OCI-LY3 (cell line): Measurements from ENCODE around the gene POLG2.
"Not testable (repeated sequence)": the region's sequence is repeated elsewhere in the genome, so short reads cannot be mapped to it uniquely, and the experiment has no call there.

Source experiments
- CTCF ChIP-seq: fragments of 200-600, 300-600 bp; sonication (generic); IDR thresholded peaks from 2 replicates; pipeline ENCODE4 v1.5.1; 2014; ENCODE audit warnings: antibody characterized with exemption, low read length, low read depth
- EZH2phosphoT487 ChIP-seq: fragments of 200-600 bp; shearing (Covaris generic); IDR thresholded peaks from 2 replicates; pipeline ENCODE4 v1.6.1; 2018; ENCODE audit warnings: antibody characterized with exemption, mixed run types, low read depth

GRCh38 chr17:64430036-64430435 lies 66.8 kb downstream of the POLG2 start:
- TF ChIP-seq CTCF, EZH2phosphoT487: not testable (repeated sequence)
